GM12878 (cell line): ENCODE results near the gene GRHL1. TPM values are rescaled to one million over a fixed set of nuclear protein-coding genes. Genes with fewer than 3 reads are reported as not detected.
A peak's percentile ranks its signal among the peaks of the same experiment; 100 is the strongest.

Experiments used
- ATAC-seq: fragments of 200-7000 bp; cut with Tn5 transposase; 3 replicates; pipeline ENCODE4 v1.9.1; 2020; ENCODE audit warnings: mild to moderate bottlenecking, moderate library complexity
- BruUV-seq: library from RNA; stranded (reverse); fragments of 400-500 nt; replicated peaks from 2 replicates; lab custom pipeline; 2021; lab: Mats Ljungman, UMichigan
- CTCF ChIA-PET: fragments of 300-600 bp; sonication (Branson Sonifier 250); formaldehyde crosslinking; extraction: SDS; loops from one replicate; lab custom pipeline; 2021; ENCODE audit warnings: inconsistent platforms; lab: Yijun Ruan, JAX
- POLR2A ChIA-PET: fragments of 350-600 bp; formaldehyde crosslinking; extraction: SDS; loops from one replicate; lab custom pipeline; 2021; ENCODE audit warnings: inconsistent platforms; lab: Charles Lee
- RAD21 ChIA-PET: fragments of 300-600 bp; sonication (Branson Sonifier 250); formaldehyde crosslinking; loops from one replicate; lab custom pipeline; 2023; ENCODE audit warnings: antibody characterized with exemption; ENCODE audit not compliant: unreplicated experiment; lab: Charles Lee
- SMC1A ChIA-PET: fragments of 300-600 bp; sonication (Branson Sonifier 250); formaldehyde crosslinking; loops from one replicate; lab custom pipeline; 2023; ENCODE audit not compliant: unreplicated experiment, uncharacterized antibody; lab: Charles Lee
- DNase-seq: peaks from one replicate; pipeline ENCODE4 v3.0.0-alpha.2; 2011; ENCODE audit warnings: low read depth, low spot score
- FAIRE-seq: peaks from 3 replicates; lab custom pipeline; 2011; peaks lifted over from hg19 to GRCh38; lab: Jason Lieb, UNC
- H2AFZ ChIP-seq: 2 replicates; pipeline ENCODE4 v1.6.0; 2011; ENCODE audit warnings: low read depth, low read length, control low read depth; ENCODE audit not compliant: control insufficient read depth
- H3K27ac ChIP-seq: 2 replicates; pipeline ENCODE4 v1.5.1; 2011; ENCODE audit warnings: control low read depth; ENCODE audit not compliant: control insufficient read depth, insufficient read depth
- H3K27me3 ChIP-seq, 2 experiments: replicated peaks in 1 of 2; 2 replicates each; pipeline versions ENCODE4 v1.6.0 to v1.6.1; 2011; ENCODE audit warnings: low read length in 1 of 2; ENCODE audit not compliant: control insufficient read depth in 2 of 2, insufficient read depth in 2 of 2
- H3K36me3 ChIP-seq, 2 experiments: 2 replicates each; pipeline ENCODE4 v1.5.1; 2011; ENCODE audit warnings: low read length in 1 of 2; ENCODE audit not compliant: control insufficient read depth in 2 of 2, insufficient read depth in 2 of 2
- H3K4me1 ChIP-seq: 2 replicates; pipeline ENCODE4 v1.6.1; 2011; ENCODE audit warnings: mild to moderate bottlenecking, low read length, moderate library complexity, mixed read lengths; ENCODE audit not compliant: control insufficient read depth, insufficient read depth
- H3K4me2 ChIP-seq: 2 replicates; pipeline ENCODE4 v1.6.0; 2011; ENCODE audit warnings: control low read depth; ENCODE audit not compliant: control insufficient read depth, insufficient read depth
- H3K4me3 ChIP-seq: fragments of 200-600 bp; sonication (generic); 2 replicates; pipeline ENCODE4 v1.5.1; 2016
- H3K79me2 ChIP-seq: 2 replicates; pipeline ENCODE4 v1.6.0; 2011; ENCODE audit warnings: low read length; ENCODE audit not compliant: control insufficient read depth, insufficient read depth
- H3K9ac ChIP-seq: 2 replicates; pipeline ENCODE4 v1.8.0; 2011; ENCODE audit warnings: low read length, control low read depth, mixed read lengths; ENCODE audit not compliant: control insufficient read depth, insufficient read depth
- H3K9me3 ChIP-seq: replicated peaks from 3 replicates; pipeline ENCODE4 v1.5.1; 2011; ENCODE audit warnings: mild to moderate bottlenecking, low read length; ENCODE audit not compliant: control insufficient read depth, insufficient read depth
- H4K20me1 ChIP-seq: 2 replicates; pipeline ENCODE4 v1.6.0; 2011; ENCODE audit not compliant: control insufficient read depth, insufficient read depth
- DPF2 ChIP-seq: fragments of 450-650 bp; IDR thresholded peaks from 2 replicates; pipeline ENCODE4 v1.6.1; 2017; ENCODE audit warnings: mild to moderate bottlenecking
- KLF5 ChIP-seq: fragments of 450-650 bp; IDR thresholded peaks from 2 replicates; pipeline ENCODE4 v1.6.1; 2014; ENCODE audit warnings: mild to moderate bottlenecking; ENCODE audit not compliant: partially characterized antibody
- MEF2B ChIP-seq: fragments of 450-650 bp; IDR thresholded peaks from 2 replicates; pipeline ENCODE4 v1.6.1; 2018; ENCODE audit warnings: mild to moderate bottlenecking, moderate library complexity; ENCODE audit not compliant: partially characterized antibody, poor library complexity, severe bottlenecking
- RB1 ChIP-seq: fragments of 450-650 bp; formaldehyde crosslinking; IDR thresholded peaks from 2 replicates; pipeline ENCODE4 v1.6.1; 2017; ENCODE audit warnings: mild to moderate bottlenecking, borderline replicate concordance
- RELB ChIP-seq: fragments of 450-650 bp; IDR thresholded peaks from 2 replicates; pipeline ENCODE4 v1.6.1; 2017; ENCODE audit warnings: low read depth, mild to moderate bottlenecking, moderate library complexity
- SMC3 ChIP-seq: IDR thresholded peaks from 2 replicates; pipeline ENCODE4 v1.6.1; 2011; ENCODE audit warnings: low read length, improper control_type of control experiment, borderline replicate concordance
- TAF1 ChIP-seq: IDR thresholded peaks from 2 replicates; pipeline ENCODE4 v1.6.1; 2011; ENCODE audit warnings: mild to moderate bottlenecking, low read depth, low read length, borderline replicate concordance
- TBL1XR1 ChIP-seq: IDR thresholded peaks from 2 replicates; pipeline ENCODE4 v1.6.1; 2012; ENCODE audit warnings: low read depth, low read length, improper control_type of control experiment
- WRNIP1 ChIP-seq: IDR thresholded peaks from 2 replicates; pipeline ENCODE4 v1.6.1; 2011; ENCODE audit warnings: low read depth, low read length, improper control_type of control experiment, borderline replicate concordance
- ZBTB4 ChIP-seq: fragments of 450-650 bp; formaldehyde crosslinking; IDR thresholded peaks from 2 replicates; pipeline ENCODE4 v1.4.0; 2022; ENCODE audit warnings: mild to moderate bottlenecking, moderate library complexity
- ZNF384 ChIP-seq: IDR thresholded peaks from 2 replicates; pipeline ENCODE4 v1.6.1; 2012; ENCODE audit warnings: low read depth, mild to moderate bottlenecking, low read length, improper control_type of control experiment, borderline replicate concordance
- WGBS: methylation state at CpG from one replicate; pipeline ENCODE4 v1.1.6; 2016; ENCODE audit warnings: low lambda C conversion rate; ENCODE audit not compliant: insufficient replicate concordance, insufficient coverage; ENCODE audit errors: missing lambda C conversion rate; 5-methylcytosine and 5-hydroxymethylcytosine counted together
- in situ Hi-C: fragments of 300-500 bp; cut with MboI; formaldehyde crosslinking; loops from 9 replicates; pipeline ENCODE4 v1.14.3; 2018; ENCODE audit warnings: mixed read lengths
- intact Hi-C: fragments of 100-400 bp; cut with micrococcal nuclease; formaldehyde crosslinking; loops from one replicate; pipeline ENCODE4 v1.14.2; 2022; ENCODE audit not compliant: unreplicated experiment
- polyA plus RNA-seq, 11 experiments: library from polyadenylated mRNA; depleted of rRNA in 4 of 11; unstranded in 6 of 11; stranded (reverse) in 5 of 11; fragments of >200 nt; fragmentation: Nextera tagmentation in 4 of 11; fragmentation: Illumina TruSeq in 1 of 11; extraction: Ambion mirVana in 4 of 11; extraction: Trizol in 1 of 11; gene quantifications; 1 replicate in 1 of 11; 2 replicates in 10 of 11; pipeline versions ENCODE4 v1.2.1 to v1.2.3, GENCODE V29; 2011 to 2016; ENCODE audit warnings: inconsistent platforms in 2 of 11, missing spikeins in 2 of 11, low read depth in 1 of 11
- total RNA-seq, 4 experiments: library from RNA; depleted of rRNA in 3 of 4; stranded (reverse); fragments of >200 nt in 3 of 4; fragmentation: Illumina TruSeq in 1 of 4; extraction: Trizol in 1 of 4; gene quantifications; 2 replicates each; pipeline versions ENCODE4 v1.2.1 to v1.2.3, GENCODE V29; 2013 to 2021

The GRHL1 gene
- total and polyA plus RNA-seq, 10 of the 15 experiments (the other 5 are each of a cell fraction or from before 2014, with no cell fraction given) = 0.09 to 0.81 (median 0.28) TPM; not detected in 1

- TF ChIP-seq KLF5 = no peak
- peak; percentile 31 for TF ChIP-seq MEF2B
- TF ChIP-seq ZNF384 = peak; percentile 31; the same call in 1 of the 2 replicates
- 0 out of 2 replicates have a peak, but pooled peaks have one; percentile 19 for TF ChIP-seq RELB
- TF ChIP-seq DPF2 = peak; percentile 96
These were observed 15.7 kb downstream of the GRHL1 start (continued) for GRCh38 chr2:9967053-9967775.

- RAD21 ChIA-PET = interaction anchor here (1.0 kb wide), 1 partner anchor 113 kb away, joined by 3 read pairs; no protein-coding TSS in a partner anchor
- Histone ChIP-seq H4K20me1 (no peaks in the 10 kb centered on the region), H3K4me1 (peaks cover 19% of the 10 kb centered on the region), H3K9me3 (no peaks in the 10 kb centered on the region), H3K79me2 (no peaks in the 10 kb centered on the region), H3K4me2 (no peak overlapping the region), H3K27me3 (no peaks in the 10 kb centered on the region), H3K36me3 (no peaks in the 10 kb centered on the region), H2AFZ (no peak overlapping the region), H3K4me3 (no peak overlapping the region), H3K9ac (no peak overlapping the region), H3K27ac (no peak overlapping the region)
- CTCF ChIA-PET = interaction anchor here (0.9 to 4.2 kb wide), 6 partner anchors 15 to 155 kb away, joined by 3 to 49 read pairs (median 4); no protein-coding TSS in a partner anchor
- in situ Hi-C loops (no loop called here), intact Hi-C loops (no loop called here)
- DNase-seq = no peak
- BruUV-seq = no TSS peak
- ATAC-seq = no peak
- POLR2A ChIA-PET = interaction anchor here (0.6 kb wide), 1 partner anchor 570 kb away, joined by 3 read pairs; no protein-coding TSS in a partner anchor
- FAIRE-seq = no peak
- SMC1A ChIA-PET = interaction anchor here (0.7 to 5.3 kb wide), 6 partner anchors 7 to 153 kb away, joined by 3 to 24 read pairs (median 4); no protein-coding TSS in a partner anchor
- WGBS = 93% methylated on average over 10 of the region's 10 CpGs
- TF ChIP-seq TAF1 (no peak), TBL1XR1 (no peak), RB1 (no peak), SMC3 (no peak), ZBTB4 (CRISPR knock-in tag) (no peak), WRNIP1 (no peak)
These were observed 17.3 kb downstream of the GRHL1 start for GRCh38 chr2:9968553-9969497.
